Lower leg skin (tissue), 3 donors: Measurements from ENCODE around the gene GIT2.
"Not testable (repeated sequence)": the region's sequence is repeated elsewhere in the genome, so short reads cannot be mapped to it uniquely, and the experiment has no call there.

Source experiments
- CTCF ChIP-seq, 3 donors: fragments of 450-650 bp; IDR thresholded peaks; one replicate each; pipeline ENCODE4 v1.5.1; 2016; ENCODE audit warnings: antibody characterized with exemption in 3 of 3, mild to moderate bottlenecking in 3 of 3, moderate library complexity in 2 of 3
- POLR2A ChIP-seq, 2 donors: fragments of 450-650 bp; IDR thresholded peaks; one replicate each; pipeline ENCODE4 v1.6.1; 2016 to 2017; ENCODE audit warnings: antibody characterized with exemption in 2 of 2, mild to moderate bottlenecking in 1 of 2, moderate library complexity in 1 of 2

DNA sequence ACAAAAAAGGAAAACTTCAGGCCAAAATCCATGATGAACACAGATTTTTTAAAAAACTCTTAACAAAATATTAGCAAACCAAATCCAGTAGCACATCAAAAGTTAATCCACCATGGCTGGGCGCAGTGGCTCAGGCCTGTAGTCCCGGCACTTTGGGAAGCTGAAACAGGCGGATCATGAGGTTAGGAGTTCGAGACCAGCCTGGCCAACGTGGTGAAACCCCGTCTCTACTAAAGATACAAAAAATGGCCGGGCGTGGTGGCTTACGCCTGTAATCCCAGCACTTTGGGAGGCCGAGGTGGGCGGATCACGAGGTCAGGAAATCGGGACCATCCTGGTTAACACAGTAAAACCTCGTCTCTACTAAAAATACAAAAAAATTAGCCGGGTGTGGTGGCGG lies 9.9 kb downstream of the GIT2 start:
- not testable (repeated sequence) for TF ChIP-seq CTCF, POLR2A (IDR thresholded peaks at IDR 0.05)
